C4-2B (cell line): ENCODE results near the gene STEAP3.

Experiments
- ZFX ChIP-seq: fragments of 450-650 bp; IDR thresholded peaks from 2 replicates; pipeline ENCODE4 v1.6.1; 2017
- TF ChIP-seq, protein P1 (sequence below): fragments of 450-650 bp; conservative IDR thresholded peaks from 2 replicates; pipeline ENCODE4 v1.5.1; 2017; ENCODE audit warnings: mild to moderate bottlenecking

DNA sequence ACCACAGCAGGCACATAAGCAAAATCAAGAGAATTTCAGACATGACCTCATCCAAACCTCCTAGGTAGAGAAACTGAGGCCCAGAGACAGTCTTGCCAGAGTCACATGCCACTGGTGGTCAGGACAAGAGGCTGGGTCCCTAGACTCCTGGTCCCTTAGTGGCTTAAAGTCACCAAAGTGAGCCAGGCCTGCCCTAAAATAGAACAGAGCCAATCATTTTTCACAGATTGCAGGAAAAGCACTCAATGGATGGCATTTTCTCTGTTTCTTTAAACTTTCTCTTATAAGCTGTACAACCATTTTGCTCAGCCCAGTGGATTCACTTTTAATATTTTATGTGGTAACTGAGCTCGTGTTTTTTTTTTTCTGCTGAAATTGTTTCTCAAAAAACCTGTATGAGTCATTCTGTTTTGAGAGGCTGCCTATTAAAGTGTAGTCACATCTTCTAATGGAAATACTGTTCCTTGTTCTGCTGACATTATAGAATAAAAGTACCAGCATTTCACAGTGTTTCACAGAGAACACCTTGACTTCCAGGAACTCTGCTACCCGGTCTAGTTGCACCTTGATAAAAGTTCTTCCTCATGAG, 29.6 kb downstream of the STEAP3 start:
- TF ChIP-seq, protein P1, sequence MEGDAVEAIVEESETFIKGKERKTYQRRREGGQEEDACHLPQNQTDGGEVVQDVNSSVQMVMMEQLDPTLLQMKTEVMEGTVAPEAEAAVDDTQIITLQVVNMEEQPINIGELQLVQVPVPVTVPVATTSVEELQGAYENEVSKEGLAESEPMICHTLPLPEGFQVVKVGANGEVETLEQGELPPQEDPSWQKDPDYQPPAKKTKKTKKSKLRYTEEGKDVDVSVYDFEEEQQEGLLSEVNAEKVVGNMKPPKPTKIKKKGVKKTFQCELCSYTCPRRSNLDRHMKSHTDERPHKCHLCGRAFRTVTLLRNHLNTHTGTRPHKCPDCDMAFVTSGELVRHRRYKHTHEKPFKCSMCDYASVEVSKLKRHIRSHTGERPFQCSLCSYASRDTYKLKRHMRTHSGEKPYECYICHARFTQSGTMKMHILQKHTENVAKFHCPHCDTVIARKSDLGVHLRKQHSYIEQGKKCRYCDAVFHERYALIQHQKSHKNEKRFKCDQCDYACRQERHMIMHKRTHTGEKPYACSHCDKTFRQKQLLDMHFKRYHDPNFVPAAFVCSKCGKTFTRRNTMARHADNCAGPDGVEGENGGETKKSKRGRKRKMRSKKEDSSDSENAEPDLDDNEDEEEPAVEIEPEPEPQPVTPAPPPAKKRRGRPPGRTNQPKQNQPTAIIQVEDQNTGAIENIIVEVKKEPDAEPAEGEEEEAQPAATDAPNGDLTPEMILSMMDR: no peak
- no peak for TF ChIP-seq ZFX
